ENCODE data around the gene PLIN5.

The PLIN5 gene

DNA sequence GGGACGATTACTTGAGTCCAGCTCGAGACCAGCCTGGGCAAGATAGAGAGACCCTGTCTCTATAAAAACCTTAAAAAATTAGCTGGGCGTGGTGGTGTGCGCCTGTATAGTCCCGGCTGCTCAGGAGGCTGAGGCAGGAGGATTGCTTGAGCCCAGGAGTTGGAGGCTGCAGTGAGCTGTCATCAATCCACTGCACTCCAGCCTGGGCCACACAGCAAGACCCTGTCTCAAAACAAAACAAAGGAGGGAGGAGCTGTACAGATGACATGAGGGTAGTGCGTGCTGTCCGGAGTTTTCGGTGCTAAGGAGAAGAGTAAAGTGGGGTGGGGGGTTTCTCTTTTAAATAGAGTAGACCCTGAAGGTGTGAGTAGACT is 40.3 kb downstream of the PLIN5 start:
- CTCF ChIA-PET = interaction anchor here (1.2 to 2.4 kb wide), 2 partner anchors 30 to 228 kb away, joined by 5 to 6 read pairs; no protein-coding TSS in a partner anchor

DNA sequence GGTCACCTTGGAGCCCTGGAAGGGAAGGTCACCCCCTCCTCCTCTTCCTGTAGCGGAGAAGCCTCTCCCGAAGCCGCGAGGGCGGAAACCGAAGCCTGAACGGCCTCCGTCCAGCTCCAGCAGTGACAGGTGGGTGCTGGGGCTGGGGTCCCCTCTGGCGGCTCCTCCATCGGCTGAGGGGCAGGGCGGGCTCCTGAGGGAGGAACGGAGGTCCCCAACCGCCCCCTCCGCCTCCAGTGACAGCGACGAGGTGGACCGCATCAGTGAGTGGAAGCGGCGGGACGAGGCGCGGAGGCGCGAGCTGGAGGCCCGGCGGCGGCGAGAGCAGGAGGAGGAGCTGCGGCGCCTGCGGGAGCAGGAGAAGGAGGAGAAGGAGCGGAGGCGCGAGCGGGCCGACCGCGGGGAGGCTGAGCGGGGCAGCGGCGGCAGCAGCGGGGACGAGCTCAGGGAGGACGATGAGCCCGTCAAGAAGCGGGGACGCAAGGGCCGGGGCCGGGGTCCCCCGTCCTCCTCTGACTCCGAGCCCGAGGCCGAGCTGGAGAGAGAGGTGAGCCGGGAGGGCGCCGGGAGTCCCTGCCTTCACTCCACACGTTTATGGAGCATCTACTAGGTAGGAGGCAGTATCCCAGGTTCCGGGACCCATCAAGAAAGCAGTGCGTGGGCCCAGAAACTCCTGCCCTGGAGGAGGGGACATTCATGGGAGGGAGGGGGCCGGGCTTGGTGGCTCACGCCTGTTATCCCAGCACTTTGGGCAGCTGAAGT is 40.9 kb downstream of the PLIN5 start:
- CTCF ChIA-PET = interaction anchor here (1.2 to 2.4 kb wide), 2 partner anchors 31 to 227 kb away, joined by 5 to 6 read pairs; no protein-coding TSS in a partner anchor
- DNase-seq (ENCODE audit: extremely low spot score) = no peak
- POLR2A ChIA-PET = no interaction called here
- TF ChIP-seq, protein P1, sequence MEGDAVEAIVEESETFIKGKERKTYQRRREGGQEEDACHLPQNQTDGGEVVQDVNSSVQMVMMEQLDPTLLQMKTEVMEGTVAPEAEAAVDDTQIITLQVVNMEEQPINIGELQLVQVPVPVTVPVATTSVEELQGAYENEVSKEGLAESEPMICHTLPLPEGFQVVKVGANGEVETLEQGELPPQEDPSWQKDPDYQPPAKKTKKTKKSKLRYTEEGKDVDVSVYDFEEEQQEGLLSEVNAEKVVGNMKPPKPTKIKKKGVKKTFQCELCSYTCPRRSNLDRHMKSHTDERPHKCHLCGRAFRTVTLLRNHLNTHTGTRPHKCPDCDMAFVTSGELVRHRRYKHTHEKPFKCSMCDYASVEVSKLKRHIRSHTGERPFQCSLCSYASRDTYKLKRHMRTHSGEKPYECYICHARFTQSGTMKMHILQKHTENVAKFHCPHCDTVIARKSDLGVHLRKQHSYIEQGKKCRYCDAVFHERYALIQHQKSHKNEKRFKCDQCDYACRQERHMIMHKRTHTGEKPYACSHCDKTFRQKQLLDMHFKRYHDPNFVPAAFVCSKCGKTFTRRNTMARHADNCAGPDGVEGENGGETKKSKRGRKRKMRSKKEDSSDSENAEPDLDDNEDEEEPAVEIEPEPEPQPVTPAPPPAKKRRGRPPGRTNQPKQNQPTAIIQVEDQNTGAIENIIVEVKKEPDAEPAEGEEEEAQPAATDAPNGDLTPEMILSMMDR (IDR thresholded peaks at IDR 0.05; ENCODE audit: control extremely low read depth, extremely low read depth, low read depth, missing control alignments) = no peak

More for the DNA sequence above, 40.3 kb downstream of the PLIN5 start:
- POLR2A ChIA-PET = interaction anchor here (0.7 kb wide), 1 partner anchor 330 kb away, joined by 5 read pairs; no protein-coding TSS in a partner anchor
- DNase-seq (ENCODE audit: extremely low spot score) = no peak
- TF ChIP-seq, protein P1 (IDR thresholded peaks at IDR 0.05; ENCODE audit: control extremely low read depth, extremely low read depth, low read depth, missing control alignments) = no peak

DNA sequence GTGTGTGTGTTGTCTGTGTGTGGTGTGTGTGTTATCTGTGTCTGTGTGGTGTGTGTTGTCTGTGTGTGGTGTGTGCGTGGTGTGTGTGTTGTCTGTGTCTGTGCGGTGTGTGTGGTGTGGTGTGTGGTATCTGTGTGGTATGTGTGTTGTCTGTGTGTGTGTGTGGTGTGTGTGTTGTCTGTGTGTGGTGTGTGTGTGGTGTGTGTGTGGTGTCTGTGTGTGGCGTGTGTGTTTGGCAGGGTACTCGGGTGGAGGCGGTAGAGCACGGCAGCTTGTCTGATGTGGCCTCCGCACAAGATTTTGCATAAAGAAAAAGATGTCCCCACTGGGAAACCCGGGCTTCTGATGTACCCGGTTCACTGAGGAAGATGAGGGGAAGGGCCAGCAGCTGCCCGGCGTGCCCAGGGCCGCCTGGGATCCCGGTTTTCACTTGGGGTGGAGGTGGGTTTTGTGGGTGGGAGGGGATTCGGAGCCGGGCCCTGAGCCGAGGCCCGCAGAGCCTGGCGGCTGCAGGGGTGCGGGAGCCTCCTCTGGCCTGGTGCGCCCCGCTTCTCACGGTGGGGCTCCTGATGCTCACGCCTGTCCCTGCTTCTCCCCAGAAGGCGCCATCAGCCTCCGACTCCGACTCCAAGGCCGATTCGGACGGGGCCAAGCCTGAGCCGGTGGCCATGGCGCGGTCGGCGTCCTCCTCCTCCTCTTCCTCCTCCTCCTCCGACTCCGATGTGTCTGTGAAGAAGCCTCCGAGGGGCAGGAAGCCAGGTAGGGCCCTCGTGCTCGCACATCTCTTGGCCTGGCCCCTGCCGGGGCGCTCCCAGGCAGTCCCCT is 41.7 kb downstream of the PLIN5 start:
- TF ChIP-seq, protein P1 (IDR thresholded peaks at IDR 0.05; ENCODE audit: control extremely low read depth, extremely low read depth, low read depth, missing control alignments) = no peak
- DNase-seq (ENCODE audit: extremely low spot score) = no peak
- ChIA-PET POLR2A (no interaction called here), CTCF (interaction anchor here (2.4 kb wide), 1 partner anchor 227 kb away, joined by 6 read pairs; no protein-coding TSS in a partner anchor)

DNA sequence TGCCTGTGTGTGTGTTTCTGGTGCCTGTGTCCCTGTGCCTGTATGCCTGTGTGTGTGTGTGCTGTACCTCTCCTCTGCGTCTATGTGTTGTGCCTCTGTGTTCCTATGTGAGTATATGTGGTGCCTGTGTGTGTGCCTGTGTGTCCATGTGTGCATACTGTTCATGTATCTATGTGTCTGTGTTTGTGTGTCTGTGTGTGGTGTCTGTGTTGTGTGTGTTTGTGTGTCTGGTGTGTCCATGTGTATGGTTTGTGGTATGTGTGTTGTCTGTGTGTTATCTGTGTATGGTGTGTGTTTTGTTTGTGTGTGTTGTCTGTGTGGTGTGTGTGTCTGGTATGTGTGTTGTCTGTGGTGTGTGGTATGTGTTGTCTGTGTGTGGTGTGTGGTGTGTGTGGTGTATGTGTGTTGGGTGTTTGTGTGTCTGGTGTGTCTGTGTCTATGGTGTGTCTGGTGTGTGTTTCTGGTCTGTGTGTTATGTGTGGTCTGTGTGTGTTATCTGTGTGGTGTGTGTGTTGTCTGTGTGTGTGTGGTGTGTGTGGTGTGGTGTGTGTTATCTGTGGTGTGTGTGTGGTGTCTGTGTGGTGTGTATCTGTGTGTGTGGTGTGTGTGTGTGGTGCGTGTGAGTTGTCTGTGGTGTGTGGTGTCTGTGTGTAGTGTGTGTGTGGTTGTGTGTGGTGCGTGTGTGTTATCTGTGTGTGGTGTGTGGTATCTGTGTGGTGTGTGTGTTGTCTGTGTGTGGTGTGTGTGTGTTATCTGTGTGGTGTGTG is 42.5 kb downstream of the PLIN5 start:
- TF ChIP-seq, protein P1 (IDR thresholded peaks at IDR 0.05; ENCODE audit: control extremely low read depth, extremely low read depth, low read depth, missing control alignments) = no peak
- POLR2A ChIA-PET = no interaction called here
- CTCF ChIA-PET = no interaction called here
- no peak for DNase-seq (ENCODE audit: extremely low spot score)

DNA sequence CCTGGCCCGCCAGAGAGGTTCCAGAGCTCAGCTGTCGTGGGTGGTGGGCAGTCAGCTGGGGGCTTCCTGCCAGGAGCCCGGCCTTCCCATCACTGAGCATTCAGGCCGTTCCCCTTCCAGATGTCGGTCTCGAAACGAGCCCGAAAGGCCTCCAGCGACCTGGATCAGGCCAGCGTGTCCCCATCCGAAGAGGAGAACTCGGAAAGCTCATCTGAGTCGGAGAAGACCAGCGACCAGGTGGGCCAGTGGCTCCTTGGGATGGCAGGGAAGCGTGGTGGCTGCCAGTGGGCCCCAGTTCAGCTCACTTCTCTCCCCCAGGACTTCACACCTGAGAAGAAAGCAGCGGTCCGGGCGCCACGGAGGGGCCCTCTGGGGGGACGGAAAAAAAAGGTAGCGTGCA is 43.6 kb downstream of the PLIN5 start:
- DNase-seq (ENCODE audit: extremely low spot score) = no peak
- TF ChIP-seq, protein P1 (IDR thresholded peaks at IDR 0.05; ENCODE audit: control extremely low read depth, extremely low read depth, low read depth, missing control alignments) = no peak
- ChIA-PET POLR2A (no interaction called here), CTCF (interaction anchor here (1.0 kb wide), 1 partner anchor 32 kb away, joined by 3 read pairs; no protein-coding TSS in a partner anchor)

DNA sequence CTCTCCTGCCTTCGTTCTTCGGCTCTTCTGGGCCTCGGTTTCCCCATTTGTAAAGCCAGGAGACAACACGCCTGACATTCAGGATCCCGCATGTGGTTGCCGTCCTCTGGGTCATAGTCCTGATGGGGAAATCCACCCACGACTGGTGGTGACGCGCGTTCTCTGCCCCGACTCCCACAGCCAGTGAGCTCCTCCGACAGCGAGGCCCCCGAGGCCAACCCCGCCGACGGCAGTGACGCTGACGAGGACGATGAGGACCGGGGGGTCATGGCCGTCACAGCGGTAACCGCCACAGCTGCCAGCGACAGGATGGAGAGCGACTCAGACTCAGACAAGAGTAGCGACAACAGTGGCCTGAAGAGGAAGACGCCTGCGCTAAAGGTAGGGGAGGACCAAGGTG is 46.5 kb downstream of the PLIN5 start:
- TF ChIP-seq, protein P1 (IDR thresholded peaks at IDR 0.05; ENCODE audit: control extremely low read depth, extremely low read depth, low read depth, missing control alignments) = no peak
- no peak for DNase-seq (ENCODE audit: extremely low spot score)
- ChIA-PET POLR2A (no interaction called here), CTCF (no interaction called here)

Measured in GM10248 (cell line).